HG02798 (cell line): ENCODE measurements around the gene ACSS1.

Source experiments
- ATAC-seq: cut with Tn5 transposase; IDR thresholded peaks from one replicate; pipeline ENCODE4 v1.9.1; 2021; ENCODE audit warnings: mild to moderate bottlenecking; ENCODE audit not compliant: unreplicated experiment, poor library complexity

ACSS1 gene

DNA sequence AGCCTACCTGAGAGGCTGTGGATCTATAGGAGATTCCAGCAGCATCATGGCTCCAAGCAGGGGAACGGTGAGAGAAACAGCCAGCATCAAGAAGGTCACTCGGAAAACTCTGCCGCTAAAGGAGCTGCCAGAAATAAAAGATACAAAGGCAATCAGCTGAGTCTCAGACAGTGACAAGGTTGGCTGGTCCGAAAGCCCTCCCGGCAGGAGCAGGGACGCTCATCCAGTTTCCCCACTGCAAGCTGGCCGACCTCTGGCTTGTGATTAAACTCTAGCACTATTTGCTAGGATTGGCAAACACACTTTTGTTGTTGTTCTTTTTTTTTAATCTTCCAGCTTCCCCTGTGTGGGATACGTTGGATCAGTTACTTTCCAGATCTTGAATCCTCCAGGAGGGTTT, 74.0 kb downstream of the ACSS1 start:
- no peak for ATAC-seq

DNA sequence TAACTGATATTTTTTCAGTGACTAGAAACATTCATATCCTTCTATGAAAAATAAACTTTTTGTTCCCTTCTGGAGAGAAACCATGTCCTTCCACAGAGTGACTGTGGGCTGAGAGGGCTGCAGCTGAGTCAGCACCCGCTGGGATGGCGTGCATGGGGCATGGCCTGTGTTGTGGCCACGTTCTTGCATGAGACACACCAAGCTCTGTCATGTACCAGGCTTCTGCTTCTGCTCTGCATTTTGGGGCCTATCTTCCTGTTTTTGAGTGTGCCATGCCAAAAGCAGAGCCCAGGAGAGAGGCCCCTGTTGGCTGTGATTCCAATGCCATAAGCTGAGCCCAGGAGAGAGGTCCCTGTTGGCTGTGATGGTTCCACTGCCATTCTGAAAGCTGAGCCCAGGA, 76.1 kb downstream of the ACSS1 start:
- ATAC-seq = no peak

DNA sequence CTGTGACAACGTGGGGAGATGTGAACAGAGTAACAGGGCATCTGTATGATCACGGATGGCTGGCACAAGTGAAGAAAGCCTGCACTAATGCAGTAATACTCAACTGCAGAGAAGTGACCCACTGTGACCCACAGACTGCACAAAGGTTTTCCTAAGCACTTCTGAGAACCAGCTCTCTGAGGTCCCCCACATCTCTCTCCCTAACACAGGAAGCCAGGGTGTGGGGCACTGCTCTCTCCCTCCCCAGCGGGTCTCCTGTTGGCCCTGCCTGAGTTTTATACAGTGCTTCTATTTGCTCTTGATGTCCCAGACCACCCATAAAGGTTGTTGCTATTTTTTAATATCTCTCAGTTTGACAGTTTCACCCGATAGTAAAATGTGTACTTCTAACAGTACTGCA, 76.7 kb downstream of the ACSS1 start:
- ATAC-seq = no peak

DNA sequence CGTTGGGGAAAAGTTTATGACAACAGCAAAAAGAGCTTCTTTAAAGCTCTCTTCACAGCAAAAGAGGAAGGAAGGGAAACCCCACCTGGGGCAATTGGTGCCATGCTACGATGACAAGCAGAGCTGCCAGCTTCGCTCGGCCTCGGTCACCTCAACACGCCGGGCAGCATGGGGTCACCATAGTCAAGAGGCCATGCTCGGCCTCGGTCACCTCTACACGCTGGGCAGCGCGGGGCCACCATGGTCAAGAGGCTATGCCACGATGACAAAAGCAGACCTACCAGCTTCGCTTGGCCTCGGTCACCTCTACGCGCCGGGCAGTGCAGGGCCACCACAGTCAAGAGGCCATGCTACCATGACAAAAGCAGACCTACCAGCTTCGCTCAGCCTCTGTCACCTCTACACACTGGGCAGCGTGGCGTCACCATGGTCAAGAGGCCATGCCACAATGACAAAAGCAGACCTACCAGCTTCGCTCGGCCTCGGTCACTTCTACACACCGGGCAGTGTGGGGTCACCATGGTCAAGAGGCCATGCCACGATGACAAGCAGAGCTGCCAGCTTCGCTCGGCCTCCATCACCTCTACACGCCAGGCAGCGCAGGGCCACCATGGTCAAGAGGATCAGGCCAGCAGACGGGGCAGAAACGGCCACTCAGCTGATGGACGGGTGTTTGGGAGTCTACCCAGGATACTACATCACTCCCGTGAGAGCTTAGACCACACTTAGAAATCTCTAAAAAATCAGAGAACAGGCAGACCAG, 77.5 kb downstream of the ACSS1 start:
- ATAC-seq = no peak

DNA sequence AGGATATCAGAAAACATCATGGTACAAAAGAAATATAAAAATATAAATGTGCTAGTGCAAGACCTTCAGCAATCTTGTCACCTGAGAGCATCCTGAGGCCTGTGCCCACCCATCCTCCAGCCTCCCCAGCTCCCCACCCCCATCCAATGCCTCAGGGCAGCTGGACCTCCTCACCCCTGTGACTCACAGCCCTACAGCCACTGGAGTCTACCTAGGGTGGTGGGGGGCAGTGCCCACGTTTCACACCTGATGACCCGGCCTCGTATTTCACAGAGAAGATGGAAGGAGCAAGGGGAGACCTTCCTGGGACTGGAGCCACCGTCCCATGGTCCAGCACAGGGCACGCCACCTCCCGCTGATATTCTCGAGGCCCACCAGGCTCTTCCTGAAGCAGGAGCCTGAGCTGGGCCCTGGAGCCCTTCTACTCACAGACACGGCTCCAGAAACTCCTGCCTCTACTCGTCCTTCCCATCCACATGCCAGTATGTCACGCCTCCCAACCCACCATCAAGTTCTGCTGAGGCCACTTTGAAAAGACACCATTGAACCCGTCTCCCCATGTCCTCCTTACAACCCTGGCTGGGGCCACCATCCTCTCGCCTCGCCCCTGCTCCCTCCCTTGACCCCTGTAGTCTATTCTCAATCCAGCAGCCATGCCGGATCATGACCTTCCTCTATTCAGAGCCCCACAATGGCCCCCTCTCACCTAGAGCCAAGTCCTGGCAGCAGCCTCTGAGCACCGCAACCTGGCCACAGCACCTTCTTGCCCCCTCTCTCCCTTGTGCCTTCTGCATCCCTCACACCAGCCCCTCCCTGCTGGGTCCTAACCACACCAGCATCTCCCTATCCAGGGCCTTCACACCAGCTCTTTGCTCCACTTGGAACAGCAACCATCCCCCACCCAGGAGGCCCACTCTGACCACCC, 78.6 kb downstream of the ACSS1 start:
- ATAC-seq = no peak

DNA sequence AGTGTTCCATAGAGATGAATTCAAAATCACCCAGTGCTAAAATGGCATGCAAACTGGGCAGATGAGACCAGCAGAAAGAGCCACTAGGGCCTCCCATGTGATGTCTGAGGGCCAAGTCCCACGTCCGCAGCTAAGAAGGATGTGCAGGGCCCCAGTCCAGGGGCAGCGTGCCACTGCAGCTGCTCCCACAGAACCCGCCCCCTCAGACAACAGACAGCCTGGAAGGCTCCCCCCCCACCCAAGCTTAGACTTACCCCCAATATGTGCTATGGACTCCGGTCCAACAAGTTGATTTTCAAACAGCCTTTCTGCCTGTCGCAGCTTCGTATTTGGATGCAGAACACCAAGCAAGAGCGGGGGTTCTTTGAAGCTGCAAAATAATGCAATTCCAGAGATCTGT, 79.4 kb downstream of the ACSS1 start:
- ATAC-seq = no peak

DNA sequence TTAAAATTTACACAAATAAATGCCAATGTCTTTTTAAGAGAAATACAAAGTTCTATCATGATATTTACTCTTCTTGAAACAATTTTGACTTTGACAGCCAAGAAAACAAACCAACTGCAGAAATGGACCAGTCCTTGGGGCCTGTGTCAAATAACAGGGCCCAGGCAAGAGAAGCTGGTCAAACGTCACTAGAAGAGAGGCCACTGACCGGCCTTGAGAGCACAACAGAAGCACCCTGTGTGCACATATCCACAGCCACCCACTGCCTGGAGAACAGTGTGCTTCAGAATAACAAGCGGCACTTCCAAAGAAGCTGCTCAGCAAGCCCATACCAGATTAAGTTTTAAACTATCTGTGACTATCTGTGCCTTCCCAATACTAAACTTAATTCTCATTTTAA, 80.1 kb downstream of the ACSS1 start:
- ATAC-seq = no peak

DNA sequence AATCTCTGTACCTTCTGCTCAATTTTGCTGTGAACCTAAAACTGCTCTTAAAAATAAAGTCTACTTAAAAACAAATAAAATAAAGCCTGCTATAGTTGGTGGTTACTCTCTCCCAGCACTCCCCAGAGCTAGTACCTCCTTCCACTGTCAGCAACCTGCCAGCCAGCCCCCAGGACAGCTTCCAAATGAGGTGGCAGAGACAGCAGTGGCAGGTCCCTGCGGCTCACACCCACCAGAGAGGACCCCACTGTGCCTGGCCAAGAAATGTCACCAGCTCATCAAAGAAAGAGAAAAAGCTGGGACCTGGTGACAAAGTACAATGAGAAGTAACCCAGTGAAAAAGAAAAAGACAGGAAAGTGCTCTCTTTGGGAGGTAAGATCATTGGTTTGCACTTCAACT, 80.6 kb downstream of the ACSS1 start:
- no peak for ATAC-seq

DNA sequence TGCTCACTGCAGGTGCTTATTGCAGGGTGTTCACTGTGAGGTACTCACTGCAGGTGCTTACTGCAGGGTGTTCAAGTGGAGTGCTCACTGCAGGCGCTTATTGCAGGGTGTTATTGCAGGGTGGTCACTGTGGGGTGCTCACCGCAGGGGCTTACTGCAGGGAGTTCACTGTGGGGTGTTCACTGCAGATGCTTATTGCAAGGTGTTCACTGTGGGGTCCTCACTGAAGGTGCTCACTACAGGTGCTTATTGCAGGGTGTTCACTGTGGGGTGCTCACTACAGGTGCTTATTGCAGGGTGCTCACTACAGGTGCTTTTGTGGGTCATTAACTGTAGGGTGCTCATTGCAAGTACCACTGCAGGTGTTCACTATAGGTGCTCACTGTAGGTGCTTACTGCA, 85.6 kb downstream of the ACSS1 start:
- no peak for ATAC-seq

DNA sequence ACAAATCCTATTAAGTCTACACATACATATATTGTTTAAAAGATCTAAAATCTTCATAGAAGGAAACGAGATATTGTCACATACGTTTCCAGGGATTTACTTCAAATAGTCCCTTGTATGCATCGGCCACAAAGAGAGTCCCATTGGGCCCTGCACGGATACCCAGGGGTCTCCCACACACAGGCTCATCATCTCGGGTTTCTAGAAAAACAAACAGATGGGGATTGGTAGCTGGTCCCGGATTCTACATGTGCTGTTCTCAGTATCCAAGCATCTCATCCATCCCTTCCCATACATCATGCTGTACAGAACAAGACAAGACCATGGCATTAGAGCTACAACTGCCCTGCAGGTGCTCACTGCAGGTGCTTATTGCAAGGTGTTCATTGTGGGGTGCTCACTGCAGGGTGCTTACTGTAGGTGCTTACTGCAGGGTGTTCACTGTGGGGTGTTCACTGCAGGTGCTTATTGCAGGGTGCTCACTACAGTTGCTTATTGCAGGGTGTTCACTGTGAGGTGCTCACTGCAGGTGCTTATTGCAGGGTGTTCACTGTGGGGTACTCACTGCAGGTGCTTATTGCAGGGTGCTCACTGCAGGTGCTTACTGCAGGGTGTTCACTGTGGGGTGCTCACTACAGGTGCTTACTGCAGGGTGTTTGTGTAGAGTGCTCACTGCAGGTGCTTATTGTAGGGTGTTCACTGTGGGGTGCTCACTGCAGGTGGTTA, 86.4 kb downstream of the ACSS1 start:
- ATAC-seq = no peak

DNA sequence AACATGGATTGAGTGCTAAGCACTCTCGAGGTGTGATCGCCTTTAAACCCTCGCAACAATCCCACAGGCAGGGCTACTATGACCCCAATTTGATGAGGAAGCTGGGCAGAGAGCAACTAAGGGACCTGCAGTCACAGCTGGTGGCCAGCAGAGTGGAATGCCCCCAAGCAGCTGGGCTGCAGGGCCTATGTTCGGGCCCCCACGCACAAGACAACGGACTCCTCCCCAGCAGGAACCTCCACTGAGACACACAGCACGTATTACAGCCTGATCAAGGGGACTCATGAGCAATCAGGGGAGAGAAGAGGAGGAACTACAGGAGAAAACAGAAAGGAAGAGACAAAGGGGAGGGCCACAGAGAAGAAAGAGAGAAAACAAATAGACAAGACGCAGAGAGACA, 87.2 kb downstream of the ACSS1 start:
- no peak for ATAC-seq

DNA sequence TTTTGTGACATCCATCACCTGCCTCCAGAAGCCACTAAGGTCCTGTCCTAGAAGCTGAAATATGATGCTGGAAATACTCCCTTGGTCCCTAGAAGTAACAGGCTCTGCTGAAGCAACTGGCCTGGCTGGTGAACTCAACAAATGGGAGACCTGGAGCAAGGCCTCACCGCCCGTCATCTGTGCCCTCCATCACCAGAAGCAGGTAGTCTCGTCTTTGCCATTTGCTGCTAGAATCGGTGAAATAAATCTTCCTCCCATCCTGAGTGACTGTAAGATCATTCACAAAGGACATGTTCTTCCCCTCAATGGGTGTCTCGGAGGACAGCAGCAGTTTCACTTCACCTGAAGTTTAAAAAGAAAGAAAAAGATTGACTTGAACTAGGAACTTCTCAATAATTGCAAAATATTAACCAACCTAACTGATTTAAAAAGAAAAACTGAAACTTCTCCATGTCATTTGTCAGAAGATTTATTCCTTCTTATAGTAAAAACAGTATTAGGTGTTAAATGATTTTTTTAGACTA, 87.8 kb downstream of the ACSS1 start:
- no peak for ATAC-seq

DNA sequence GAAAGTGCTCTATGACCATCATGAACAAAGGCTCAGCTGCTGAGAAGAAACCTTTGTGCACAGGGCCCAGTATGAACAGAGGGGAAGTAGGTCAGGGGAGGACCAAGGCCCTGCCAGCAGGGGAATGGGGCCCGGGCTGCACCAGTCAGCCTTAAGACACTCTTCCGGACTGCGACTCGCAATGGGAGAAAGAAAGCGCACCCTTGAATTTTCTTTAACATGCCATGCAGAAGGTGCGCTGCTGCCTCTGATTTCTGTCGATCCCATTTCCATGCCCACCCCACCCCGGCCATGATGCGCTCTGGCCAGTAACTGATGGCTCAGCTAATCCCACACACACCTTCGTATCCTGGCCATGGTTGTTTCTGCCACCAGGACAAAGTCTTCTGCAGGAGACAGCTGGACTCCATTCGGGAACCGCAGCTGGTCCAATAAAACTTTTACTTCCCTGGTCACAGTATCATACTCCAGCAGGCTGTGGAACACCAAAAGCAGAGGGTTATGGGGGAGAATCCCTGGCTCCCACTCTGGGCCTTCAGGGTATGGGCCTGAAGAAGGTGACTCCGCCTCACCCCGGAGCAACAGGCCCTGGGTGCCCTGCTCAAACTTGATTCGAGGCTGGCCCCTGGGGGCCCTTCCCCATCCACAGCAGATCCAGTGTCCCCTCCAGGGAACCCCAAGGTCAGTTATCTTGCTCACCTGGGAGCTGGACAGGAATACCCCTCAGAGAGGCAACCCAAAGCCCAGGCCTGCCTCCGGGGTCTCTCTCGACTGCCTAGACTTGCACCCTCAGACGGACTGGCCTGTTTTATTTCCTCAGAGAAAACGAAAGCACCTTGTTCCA, 88.5 kb downstream of the ACSS1 start:
- no peak for ATAC-seq

DNA sequence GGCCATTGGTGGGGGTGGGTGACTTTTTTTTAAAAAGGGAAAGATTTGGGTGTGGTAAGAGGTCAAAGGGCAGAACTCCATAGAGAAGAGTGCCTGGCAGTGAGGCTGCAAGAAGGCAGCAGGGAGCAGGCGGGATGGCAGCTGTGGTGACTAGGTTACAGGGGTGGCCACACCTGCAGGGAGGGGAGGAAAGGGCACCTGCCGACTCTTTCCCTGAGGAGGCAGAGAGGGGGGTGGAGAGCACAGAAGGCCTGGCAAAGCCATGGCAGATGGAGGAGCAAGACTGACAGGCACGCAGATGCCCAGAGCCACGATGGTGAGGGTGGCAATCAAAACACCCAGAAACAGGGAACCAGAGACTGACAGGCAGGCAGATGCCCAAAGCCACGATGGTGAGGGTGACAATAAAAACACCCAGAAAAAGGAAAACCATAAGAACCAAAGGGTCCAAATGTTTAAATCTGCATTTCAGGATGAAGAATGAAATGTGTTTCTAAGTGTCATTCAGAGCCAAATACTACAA, 89.6 kb downstream of the ACSS1 start:
- ATAC-seq = no peak

DNA sequence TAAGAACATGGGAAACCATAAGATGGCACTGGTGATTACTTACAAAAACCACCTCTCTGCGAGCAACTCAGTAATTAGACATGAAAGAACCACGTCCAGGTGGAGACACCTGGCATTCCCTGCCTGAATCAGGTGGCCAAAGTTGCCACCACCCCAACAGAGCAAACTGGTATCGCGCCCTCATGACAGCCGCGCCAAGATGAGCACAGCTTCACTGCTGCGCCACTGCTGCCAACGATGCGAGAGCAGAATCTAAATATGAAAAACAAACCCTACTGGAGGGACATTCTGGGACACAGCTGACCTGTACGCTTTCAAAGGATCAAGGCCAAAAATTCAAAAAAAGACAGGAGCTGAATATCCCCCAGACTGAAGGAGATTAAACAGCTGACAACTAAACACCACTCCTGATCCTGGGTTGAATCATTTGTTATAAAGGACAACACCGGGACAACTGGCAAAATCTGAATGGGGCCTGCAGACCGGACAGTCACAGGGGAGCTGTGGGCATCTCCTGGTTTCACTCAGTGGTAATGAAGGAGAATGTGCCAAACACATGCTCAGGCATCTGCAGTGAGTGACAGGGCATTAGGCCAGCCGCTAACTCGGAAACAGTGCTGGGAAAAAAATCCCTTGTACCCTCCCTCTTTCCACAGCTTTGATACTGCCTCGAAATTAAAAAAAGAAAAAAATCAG, 91.5 kb downstream of the ACSS1 start:
- ATAC-seq = no peak

DNA sequence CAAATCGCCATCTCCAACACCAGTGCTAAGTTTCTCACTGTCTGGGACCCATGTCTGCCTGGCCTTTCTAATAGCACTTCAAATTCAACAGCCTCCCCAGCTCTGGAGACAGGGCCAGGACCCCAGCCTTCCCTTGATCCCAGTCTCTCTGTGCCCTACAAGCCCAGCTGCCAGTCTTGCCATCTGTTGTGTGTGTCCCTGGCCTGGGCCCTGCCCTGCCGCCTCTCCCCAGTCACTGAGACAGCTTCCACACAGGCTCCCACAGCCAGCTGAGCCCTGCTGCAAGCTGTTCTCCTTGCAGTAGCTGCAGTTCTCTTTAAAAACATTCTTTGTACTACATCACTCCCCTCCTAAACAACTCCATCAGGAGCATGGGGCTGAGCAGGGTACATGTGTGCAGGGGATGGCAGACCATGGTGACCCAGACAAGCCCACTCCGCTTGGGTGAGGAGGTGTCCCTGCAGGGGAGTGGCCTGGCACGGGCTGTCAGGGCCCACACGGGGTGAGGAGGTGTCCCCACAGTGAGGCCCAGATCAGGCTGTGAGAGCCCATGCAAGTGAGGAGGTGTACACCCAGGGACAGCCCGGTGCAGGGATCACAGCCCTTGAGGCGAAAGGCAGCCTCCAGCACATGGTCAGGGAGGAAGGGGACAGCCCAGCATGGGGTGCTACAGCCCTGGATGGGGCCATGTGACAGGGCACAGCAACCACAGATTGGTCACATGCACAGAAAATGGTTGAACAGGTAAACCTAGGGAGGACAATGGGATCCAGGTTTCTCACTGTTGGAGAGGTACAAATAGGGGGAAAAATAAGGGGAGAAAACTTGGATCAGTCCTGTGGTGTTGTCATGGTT, 92.6 kb downstream of the ACSS1 start:
- no peak for ATAC-seq

DNA sequence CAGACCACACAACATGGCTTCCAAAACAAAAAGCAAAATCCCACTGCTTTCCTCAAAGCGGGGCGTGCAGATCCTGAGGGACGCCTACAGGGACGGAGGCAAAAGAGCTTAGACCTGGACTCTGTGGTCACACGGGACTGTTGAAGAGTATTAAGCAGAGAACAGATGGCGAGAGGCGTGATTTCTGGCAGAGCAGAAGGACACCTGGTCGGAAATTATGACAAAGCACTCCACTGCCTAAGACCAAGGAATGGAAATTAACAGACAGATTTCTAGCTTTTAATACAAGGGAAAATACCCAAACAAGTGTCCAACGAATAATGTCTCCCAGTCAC, 93.5 kb downstream of the ACSS1 start:
- ATAC-seq = no peak
